HCT116 (cell line): ENCODE data around the gene CIC. TPM values are rescaled to one million over a fixed set of nuclear protein-coding genes. Genes with fewer than 3 reads are reported as not detected.
A peak's percentile ranks its signal among the peaks of the same experiment; 100 is the strongest.

ENCODE experiments used
- ATAC-seq: fragments of 200-7000 bp; cut with Tn5 transposase; 2 replicates; pipeline ENCODE4 v1.9.1; 2020; ENCODE audit warnings: mild to moderate bottlenecking, moderate library complexity
- BruUV-seq: library from RNA; stranded (reverse); fragments of 400-500 nt; replicated peaks from 2 replicates; lab custom pipeline; 2021; lab: Mats Ljungman, UMichigan
- CTCF ChIA-PET: fragments of 300-600 bp; sonication (Branson Sonifier 250); formaldehyde crosslinking; loops from one replicate; lab custom pipeline; 2021; ENCODE audit warnings: antibody characterized with exemption; lab: Charles Lee
- POLR2A ChIA-PET: fragments of 300-600, 350-600 bp; sonication (Branson Sonifier 250); formaldehyde crosslinking; loops from one replicate; lab custom pipeline; 2021; ENCODE audit warnings: antibody characterized with exemption; lab: Charles Lee
- RAD21 ChIA-PET, 2 experiments: fragments of 300-600 bp; sonication (Branson Sonifier 250); formaldehyde crosslinking; loops; one replicate each; lab custom pipeline; 2023; ENCODE audit warnings: low total read pairs in 2 of 2; ENCODE audit not compliant: uncharacterized antibody in 2 of 2, unreplicated experiment in 2 of 2, low non-redundant PET in 1 of 2; lab: Charles Lee
- DNase-seq: peaks from one replicate; pipeline ENCODE4 v3.0.0-alpha.2; 2010; ENCODE audit warnings: low read depth, low spot score
- H2AFZ ChIP-seq: fragments of 200-600 bp; shearing (Covaris generic), sonication (generic); 2 replicates; pipeline ENCODE4 v1.6.1; 2017; ENCODE audit warnings: low read depth, mixed run types, mixed read lengths, antibody characterized with exemption, low read length; ENCODE audit not compliant: poor library complexity, severe bottlenecking
- H3K27ac ChIP-seq: 2 replicates; pipeline ENCODE4 v1.5.1; 2012; ENCODE audit warnings: low read depth, low read length
- H3K27me3 ChIP-seq: fragments of 200-600 bp; sonication (generic); 2 replicates; pipeline ENCODE4 v1.6.1; 2016; ENCODE audit warnings: mixed run types, low read length, mixed read lengths; ENCODE audit not compliant: insufficient read depth
- H3K36me3 ChIP-seq, 2 experiments: fragments of 200-500 bp in 1 of 2; fragments of 200-600 bp in 1 of 2; sonication (Bioruptor generic) in 1 of 2; sonication (generic) in 1 of 2; 2 replicates each; pipeline versions ENCODE4 v1.5.1 to v1.6.1; 2014 to 2016; ENCODE audit warnings: low read length in 2 of 2, inconsistent platforms in 1 of 2, mixed read lengths in 1 of 2, mixed run types in 1 of 2; ENCODE audit not compliant: insufficient read depth in 2 of 2, control insufficient read depth in 1 of 2
- H3K4me1 ChIP-seq, 2 experiments: fragments of 200-600 bp in 1 of 2; sonication (generic) in 1 of 2; 2 replicates each; pipeline versions ENCODE4 v1.5.1 to v1.6.1; 2012 to 2017; ENCODE audit warnings: low read length in 2 of 2, inconsistent platforms in 1 of 2, mild to moderate bottlenecking in 1 of 2, mixed read lengths in 1 of 2, mixed run types in 1 of 2, moderate library complexity in 1 of 2; ENCODE audit not compliant: insufficient read depth in 2 of 2, control insufficient read depth in 1 of 2
- H3K4me2 ChIP-seq: fragments of 200-600 bp; sonication (generic); 2 replicates; pipeline ENCODE4 v1.6.1; 2017; ENCODE audit warnings: mixed run types, low read length, mixed read lengths
- H3K4me3 ChIP-seq, 2 experiments: fragments of 200-600 bp in 1 of 2; sonication (generic) in 1 of 2; replicated peaks in 1 of 2; 2 replicates each; pipeline ENCODE4 v1.5.1; 2011 to 2016; ENCODE audit warnings: low read length in 2 of 2, control low read depth in 1 of 2, low read depth in 1 of 2, mild to moderate bottlenecking in 1 of 2, mixed read lengths in 1 of 2, mixed run types in 1 of 2
- H3K79me2 ChIP-seq: fragments of 200-600 bp; sonication (generic); 2 replicates; pipeline ENCODE4 v1.6.1; 2017; ENCODE audit warnings: mild to moderate bottlenecking, mixed run types, low read length, moderate library complexity, mixed read lengths; ENCODE audit not compliant: insufficient read depth
- H3K9ac ChIP-seq: fragments of 200-600 bp; sonication (generic); 2 replicates; pipeline ENCODE4 v1.6.1; 2016; ENCODE audit warnings: low read length, mixed read lengths
- H3K9me2 ChIP-seq: fragments of 200-600 bp; sonication (generic), shearing (Covaris generic); 2 replicates; pipeline ENCODE4 v1.6.1; 2017; ENCODE audit warnings: mixed run types, mild to moderate bottlenecking, moderate library complexity; ENCODE audit not compliant: insufficient read depth
- H3K9me3 ChIP-seq, 2 experiments: fragments of 200-500 bp in 1 of 2; fragments of 200-600 bp in 1 of 2; sonication (Bioruptor generic) in 1 of 2; sonication (generic) in 1 of 2; 2 replicates each; pipeline ENCODE4 v1.6.1; 2014 to 2017; ENCODE audit warnings: low read length in 2 of 2, mixed read lengths in 2 of 2, inconsistent platforms in 1 of 2, low read depth in 1 of 2, mild to moderate bottlenecking in 1 of 2, mixed run types in 1 of 2, moderate library complexity in 1 of 2; ENCODE audit not compliant: control insufficient read depth in 1 of 2, insufficient read depth in 1 of 2
- H4K20me1 ChIP-seq: fragments of 200-600 bp; sonication (generic), shearing (Covaris generic); 2 replicates; pipeline ENCODE4 v1.6.1; 2017; ENCODE audit warnings: mixed run types, mild to moderate bottlenecking, moderate library complexity; ENCODE audit not compliant: insufficient read depth
- CEBPB ChIP-seq: IDR thresholded peaks from 2 replicates; pipeline ENCODE4 v1.6.1; 2012; ENCODE audit warnings: low read depth
- EGR1 ChIP-seq: IDR thresholded peaks from 2 replicates; pipeline ENCODE4 v1.6.1; 2012; ENCODE audit warnings: low read depth
- ELF1 ChIP-seq: IDR thresholded peaks from 2 replicates; pipeline ENCODE4 v1.6.1; 2012; ENCODE audit warnings: low read depth, borderline replicate concordance
- EZH2 ChIP-seq: fragments of 200-600 bp; sonication (generic); IDR thresholded peaks from 2 replicates; pipeline ENCODE4 v1.6.1; 2017; ENCODE audit warnings: antibody characterized with exemption, mixed run types
- EZH2phosphoT487 ChIP-seq: fragments of 200-600 bp; IDR thresholded peaks from 2 replicates; pipeline ENCODE4 v1.6.1; 2018; ENCODE audit warnings: antibody characterized with exemption, borderline replicate concordance
- FOSL1 ChIP-seq: IDR thresholded peaks from 2 replicates; pipeline ENCODE4 v1.6.1; 2012; ENCODE audit warnings: low read depth
- JUND ChIP-seq: IDR thresholded peaks from 2 replicates; pipeline ENCODE4 v1.6.1; 2012
- POLR2A ChIP-seq: IDR thresholded peaks from 2 replicates; pipeline ENCODE4 v1.7.0; 2011; ENCODE audit warnings: borderline replicate concordance; ENCODE audit not compliant: insufficient read depth, insufficient read length; ENCODE audit errors: extremely low read depth
- POLR2AphosphoS5 ChIP-seq: IDR thresholded peaks from 2 replicates; pipeline ENCODE4 v1.6.1; 2011; ENCODE audit warnings: mild to moderate bottlenecking, low read depth, low read length, moderate library complexity
- RAD21 ChIP-seq: IDR thresholded peaks from 2 replicates; pipeline ENCODE4 v1.6.1; 2012; ENCODE audit warnings: low read depth, mild to moderate bottlenecking
- SIN3A ChIP-seq: IDR thresholded peaks from 2 replicates; pipeline ENCODE4 v1.6.1; 2012; ENCODE audit warnings: low read depth
- SP1 ChIP-seq: IDR thresholded peaks from 2 replicates; pipeline ENCODE4 v1.6.1; 2012; ENCODE audit warnings: low read depth
- SRF ChIP-seq: IDR thresholded peaks from 2 replicates; pipeline ENCODE4 v1.6.1; 2012; ENCODE audit warnings: low read depth
- TCF7L2 ChIP-seq: IDR thresholded peaks from 2 replicates; pipeline ENCODE4 v1.7.0; 2011; ENCODE audit warnings: borderline replicate concordance, inconsistent platforms; ENCODE audit not compliant: insufficient read depth, insufficient read length; ENCODE audit errors: extremely low read depth
- YY1 ChIP-seq: IDR thresholded peaks from 2 replicates; pipeline ENCODE4 v1.6.1; 2011; ENCODE audit warnings: low read length, low read depth, moderate library complexity, mild to moderate bottlenecking; ENCODE audit not compliant: insufficient replicate concordance; ENCODE audit errors: extremely low read depth
- ZFX ChIP-seq: fragments of 450-650 bp; IDR thresholded peaks from 2 replicates; pipeline ENCODE4 v1.6.1; 2017
- ZNF274 ChIP-seq: fragments of 200-500 bp; sonication (Bioruptor generic); IDR thresholded peaks from 2 replicates; pipeline ENCODE4 v1.6.1; 2014; ENCODE audit warnings: mild to moderate bottlenecking, low read depth, low read length, inconsistent platforms
- intact Hi-C: fragments of 100-400 bp; cut with micrococcal nuclease; formaldehyde crosslinking; loops from 2 replicates; pipeline ENCODE4 v1.10.0; 2022
- total RNA-seq: library from RNA; stranded (reverse); gene quantifications from one replicate; pipeline ENCODE4 v1.2.1, GENCODE V29; 2021; ENCODE audit not compliant: unreplicated experiment
- TF ChIP-seq, protein P1 (sequence below): IDR thresholded peaks from 2 replicates; pipeline ENCODE4 v1.6.1; 2011; ENCODE audit warnings: mild to moderate bottlenecking, low read length, moderate library complexity; ENCODE audit not compliant: insufficient replicate concordance; ENCODE audit errors: extremely low read depth
- TF ChIP-seq, protein P2 (sequence below): IDR thresholded peaks from 2 replicates; pipeline ENCODE4 v1.6.1; 2012
- TF ChIP-seq, protein P3 (sequence below): IDR thresholded peaks from 2 replicates; pipeline ENCODE4 v1.6.1; 2012

Gene CIC
- total RNA-seq, 1 experiment from 2014 or later = 52.0 TPM

DNA sequence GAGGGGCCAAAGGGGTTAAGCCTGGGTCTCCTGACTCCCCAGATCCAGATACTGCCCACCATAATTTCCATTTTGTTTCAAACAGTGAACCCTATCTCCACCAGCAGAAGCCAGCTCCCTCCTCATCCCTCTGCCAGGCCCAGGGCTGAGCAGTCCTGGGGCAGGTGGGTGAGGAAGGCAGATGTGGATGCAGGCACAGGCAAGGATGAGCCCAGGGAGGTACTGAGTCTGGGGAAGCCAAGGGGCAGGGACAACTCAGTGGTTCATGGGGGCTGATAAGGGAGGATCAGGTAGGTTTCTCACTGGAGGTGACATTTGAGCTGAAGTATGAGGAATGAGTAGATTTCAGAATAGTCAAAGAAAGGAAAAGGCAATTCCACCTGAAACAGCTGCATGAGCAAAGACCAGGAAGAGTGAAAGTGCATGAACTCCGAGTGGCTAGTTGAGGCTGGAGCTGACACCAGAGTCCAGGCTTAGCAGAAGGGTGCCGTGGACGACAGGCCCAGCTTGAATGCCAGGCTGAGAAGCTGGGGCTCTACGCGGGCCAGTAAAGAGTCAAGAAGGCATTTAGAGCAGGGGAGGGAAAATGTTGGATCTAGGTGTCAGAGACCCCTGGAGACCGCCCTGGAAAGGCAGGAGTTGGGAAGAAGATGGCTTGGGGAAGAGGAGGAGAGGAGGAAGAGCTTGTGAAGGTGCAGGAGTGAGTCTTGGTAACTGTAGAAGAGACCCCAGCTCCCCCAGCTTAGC, 10.3 kb downstream of the CIC start:
- intact Hi-C loops = loop anchor here (1.0 kb wide), 1 partner anchor 33 kb away; no protein-coding TSS in a partner anchor
- no peak overlapping the region for H2AFZ ChIP-seq
- BruUV-seq = no TSS peak
- peaks cover 43 to 59% of the 10 kb centered on the region in 2 experiments for H3K4me1 ChIP-seq
- H3K9me3 ChIP-seq = no peaks in the 10 kb centered on the region
- DNase-seq (no peak), ATAC-seq (no peak)
- no peaks in the 10 kb centered on the region for H3K9me2 ChIP-seq
- H4K20me1 ChIP-seq = no peaks in the 10 kb centered on the region
- ChIA-PET POLR2A (interaction anchor here (0.7 to 2.5 kb wide), 7 partner anchors 10 to 36 kb away, joined by 3 to 19 read pairs (median 4); partner anchors contain the start of genes CIC, ERF, PAFAH1B3 and PRR19), CTCF (interaction anchor here (0.8 to 4.8 kb wide), 9 partner anchors 9 to 147 kb away, joined by 3 to 63 read pairs (median 7); partner anchors contain the start of genes GSK3A and PAFAH1B3), RAD21 (interaction anchor here (0.8 to 1.9 kb wide), 5 partner anchors 32 to 37 kb away, joined by 4 to 9 read pairs (median 6); partner anchors contain the start of gene GSK3A (in 1 of the 2))
- TF ChIP-seq YY1 (no peak), SIN3A (no peak), JUND (no peak), EZH2phosphoT487 (no peak), TCF7L2 (no peak), SP1 (no peak), POLR2A (no peak), POLR2AphosphoS5 (no peak), CEBPB (no peak), FOSL1 (no peak), EZH2 (no peak), ZNF274 (no peak), ELF1 (no peak), ZFX (no peak), RAD21 (no peak), SRF (no peak), EGR1 (no peak)
- TF ChIP-seq, protein P1, sequence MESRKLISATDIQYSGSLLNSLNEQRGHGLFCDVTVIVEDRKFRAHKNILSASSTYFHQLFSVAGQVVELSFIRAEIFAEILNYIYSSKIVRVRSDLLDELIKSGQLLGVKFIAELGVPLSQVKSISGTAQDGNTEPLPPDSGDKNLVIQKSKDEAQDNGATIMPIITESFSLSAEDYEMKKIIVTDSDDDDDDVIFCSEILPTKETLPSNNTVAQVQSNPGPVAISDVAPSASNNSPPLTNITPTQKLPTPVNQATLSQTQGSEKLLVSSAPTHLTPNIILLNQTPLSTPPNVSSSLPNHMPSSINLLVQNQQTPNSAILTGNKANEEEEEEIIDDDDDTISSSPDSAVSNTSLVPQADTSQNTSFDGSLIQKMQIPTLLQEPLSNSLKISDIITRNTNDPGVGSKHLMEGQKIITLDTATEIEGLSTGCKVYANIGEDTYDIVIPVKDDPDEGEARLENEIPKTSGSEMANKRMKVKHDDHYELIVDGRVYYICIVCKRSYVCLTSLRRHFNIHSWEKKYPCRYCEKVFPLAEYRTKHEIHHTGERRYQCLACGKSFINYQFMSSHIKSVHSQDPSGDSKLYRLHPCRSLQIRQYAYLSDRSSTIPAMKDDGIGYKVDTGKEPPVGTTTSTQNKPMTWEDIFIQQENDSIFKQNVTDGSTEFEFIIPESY = no peak
- TF ChIP-seq, protein P2, sequence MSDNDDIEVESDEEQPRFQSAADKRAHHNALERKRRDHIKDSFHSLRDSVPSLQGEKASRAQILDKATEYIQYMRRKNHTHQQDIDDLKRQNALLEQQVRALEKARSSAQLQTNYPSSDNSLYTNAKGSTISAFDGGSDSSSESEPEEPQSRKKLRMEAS = no peak
- TF ChIP-seq, protein P3, sequence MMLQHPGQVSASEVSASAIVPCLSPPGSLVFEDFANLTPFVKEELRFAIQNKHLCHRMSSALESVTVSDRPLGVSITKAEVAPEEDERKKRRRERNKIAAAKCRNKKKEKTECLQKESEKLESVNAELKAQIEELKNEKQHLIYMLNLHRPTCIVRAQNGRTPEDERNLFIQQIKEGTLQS = no peak
- H3K9ac ChIP-seq = peak overlapping the region; percentile 86
- H3K36me3 ChIP-seq = peaks cover 3 to 4% of the 10 kb centered on the region in 2 experiments; a peak in 2 of 4 replicates
- no peaks in the 10 kb centered on the region; the same call in 1 of the 2 replicates for H3K79me2 ChIP-seq
- peak overlapping the region; percentile 94 for H3K27ac ChIP-seq
- H3K4me2 ChIP-seq = peak overlapping the region; percentile 97
- peak overlapping the region; percentile 70 to 72 for H3K4me3 ChIP-seq
- H3K27me3 ChIP-seq = no peaks in the 10 kb centered on the region
